HFFc6 (cell line): ENCODE results near the gene ISG20. TPM values are rescaled to one million over a fixed set of nuclear protein-coding genes. Genes with fewer than 3 reads are reported as not detected.
A peak's percentile ranks its signal among the peaks of the same experiment; 100 is the strongest.

Source experiments
- DNase-seq: peaks from one replicate; pipeline ENCODE4 v3.0.0-alpha.2; 2018
- H3K27ac Mint-ChIP-seq: 2 replicates; pipeline ENCODE4 v1.8.0; 2020; ENCODE audit warnings: mild to moderate bottlenecking, mixed read lengths
- H3K27me3 Mint-ChIP-seq: 2 replicates; pipeline ENCODE4 v1.8.0; 2021; ENCODE audit warnings: mild to moderate bottlenecking, moderate library complexity, mixed read lengths; ENCODE audit not compliant: insufficient read depth
- H3K36me3 Mint-ChIP-seq: 2 replicates; pipeline ENCODE4 v1.8.0; 2021; ENCODE audit warnings: low read depth, mixed read lengths
- H3K4me1 Mint-ChIP-seq: 2 replicates; pipeline ENCODE4 v1.8.0; 2020; ENCODE audit warnings: low read depth, mixed read lengths
- H3K4me3 Mint-ChIP-seq: 2 replicates; pipeline ENCODE4 v1.8.0; 2020; ENCODE audit warnings: mild to moderate bottlenecking, moderate library complexity, mixed read lengths
- H3K9me3 Mint-ChIP-seq: 2 replicates; pipeline ENCODE4 v1.8.0; 2020; ENCODE audit warnings: mild to moderate bottlenecking, mixed read lengths
- CTCF ChIP-seq: fragments of 200-600 bp; sonication (generic); IDR thresholded peaks from 2 replicates; pipeline ENCODE4 v1.5.0; 2021; ENCODE audit warnings: antibody characterized with exemption, mild to moderate bottlenecking
- total RNA-seq, 6 experiments: library from RNA; stranded (reverse); fragmentation: NEBNext Ultra II Directional; extraction: Animal tissue kit (Norgen Biotek cat#: 25700); gene quantifications; 2 replicates in 1 of 6; 3 replicates in 5 of 6; pipeline ENCODE4 v1.2.3, GENCODE V29; 2021

ISG20 gene
- total RNA-seq, 6 experiments from 2014 or later = 0.47 to 1.5 (median 0.76) TPM

- Mint-ChIP-seq H3K36me3 (peaks cover 9% of the 10 kb centered on the region), H3K4me1 (peaks cover 37% of the 10 kb centered on the region), H3K27me3 (no peaks in the 10 kb centered on the region), H3K9me3 (no peaks in the 10 kb centered on the region), H3K27ac (no peak overlapping the region), H3K4me3 (no peak overlapping the region)
- DNase-seq = no peak
- no peak for TF ChIP-seq CTCF
These were observed 21.6 kb upstream of the ISG20 start for GRCh38 chr15:88617031-88617722.

- no peak for TF ChIP-seq CTCF
- no peak for DNase-seq
- H3K4me3 Mint-ChIP-seq = no peak overlapping the region
- no peak overlapping the region for H3K27ac Mint-ChIP-seq
- H3K9me3 Mint-ChIP-seq = no peaks in the 10 kb centered on the region
- H3K27me3 Mint-ChIP-seq = no peaks in the 10 kb centered on the region
- peaks cover 38% of the 10 kb centered on the region for H3K4me1 Mint-ChIP-seq
- H3K36me3 Mint-ChIP-seq = peaks cover 15% of the 10 kb centered on the region
These were observed 21.0 kb upstream of the ISG20 start for GRCh38 chr15:88617790-88618189.

- no peak for TF ChIP-seq CTCF
- DNase-seq = no peak
- peaks cover 38% of the 10 kb centered on the region for H3K4me1 Mint-ChIP-seq
- no peaks in the 10 kb centered on the region for H3K9me3 Mint-ChIP-seq
- H3K4me3 Mint-ChIP-seq = no peak overlapping the region
- no peaks in the 10 kb centered on the region for H3K27me3 Mint-ChIP-seq
- H3K36me3 Mint-ChIP-seq = peaks cover 21% of the 10 kb centered on the region
- no peak overlapping the region for H3K27ac Mint-ChIP-seq
These were observed 20.1 kb upstream of the ISG20 start for GRCh38 chr15:88618686-88619085.

GRCh38 chr15:88619796-88620195 is 19.0 kb upstream of the ISG20 start:
- Mint-ChIP-seq H3K4me3 (no peak overlapping the region), H3K9me3 (no peaks in the 10 kb centered on the region), H3K27me3 (no peaks in the 10 kb centered on the region; the same call in 1 of the 2 replicates), H3K36me3 (peaks cover 32% of the 10 kb centered on the region), H3K4me1 (peaks cover 39% of the 10 kb centered on the region), H3K27ac (no peak overlapping the region)
- DNase-seq = no peak
- no peak for TF ChIP-seq CTCF

- TF ChIP-seq CTCF = peak; percentile 48; the same call in 1 of the 2 replicates
- Mint-ChIP-seq H3K36me3 (peaks cover 36% of the 10 kb centered on the region), H3K4me3 (peak within 1 kb of the TSS; percentile 93), H3K27me3 (no peaks in the 10 kb centered on the region; the same call in 1 of the 2 replicates), H3K27ac (peak within 1 kb of the TSS; percentile 88), H3K4me1 (peaks cover 49% of the 10 kb centered on the region), H3K9me3 (no peaks in the 10 kb centered on the region)
- peak; percentile 96 for DNase-seq
These were observed 17.6 kb upstream of the ISG20 start, which contains the start of gene AEN for GRCh38 chr15:88620995-88621772. TSS of gene AEN (plus strand) at chr15:88621340. CDS start at chr15:88626210, 4,870 bp downstream.
